ENCODE measurements around the gene COPRS. TPM values are rescaled to one million over a fixed set of nuclear protein-coding genes. Genes with fewer than 3 reads are reported as not detected.

COPRS gene
- total and polyA plus RNA-seq, 2 of the 13 experiments (the other 11 are each of a cell fraction or from before 2014, with no cell fraction given), result 22.7 to 93.8 TPM

DNA sequence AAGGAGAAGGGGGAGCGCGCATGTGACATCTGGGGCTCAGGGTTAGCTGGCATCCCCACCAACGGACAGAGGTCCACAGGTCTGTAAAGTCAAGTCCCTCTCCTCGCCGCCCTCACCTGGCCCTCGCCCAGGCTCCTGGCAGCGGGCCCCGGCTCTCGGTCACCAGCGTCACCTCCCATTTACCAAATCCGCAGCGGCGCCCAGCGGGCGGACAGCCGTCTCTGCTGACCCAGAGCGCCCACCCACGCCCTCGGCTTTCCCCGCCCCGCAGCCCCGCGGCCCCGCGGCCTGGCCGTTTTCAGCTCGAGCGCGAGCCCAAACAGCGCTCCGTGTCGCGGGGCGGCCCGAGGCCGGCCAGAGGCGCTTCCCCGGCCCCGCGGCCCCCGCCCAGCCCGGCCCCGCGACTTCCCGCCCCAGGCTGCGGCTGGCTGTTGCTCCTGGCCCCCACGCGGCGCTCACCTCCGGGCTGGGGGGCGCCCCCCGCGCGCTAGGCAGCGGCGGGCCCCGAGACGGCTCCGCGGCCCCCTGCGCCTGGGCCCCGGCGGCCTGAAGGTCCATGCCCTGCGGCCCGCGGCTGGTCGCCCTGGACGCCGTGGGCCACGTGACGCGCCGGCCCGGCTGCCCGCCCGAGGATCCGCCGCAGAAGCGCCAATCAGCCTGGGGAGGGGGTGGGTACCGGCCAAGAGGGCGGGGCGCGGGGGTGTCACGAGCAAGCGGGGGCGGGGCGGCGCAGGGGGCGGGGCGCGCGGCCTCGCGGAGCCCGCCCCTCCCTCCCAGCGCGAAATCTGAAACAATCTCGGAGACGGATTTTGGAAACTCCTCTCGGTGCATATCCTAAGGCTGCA, at the start of gene COPRS (continued):
- TF ChIP-seq ZNF749 (CRISPR knock-in tag; IDR thresholded peaks at IDR 0.05; ENCODE audit: borderline replicate concordance) (no peak), ZNF550 (CRISPR knock-in tag; IDR thresholded peaks at IDR 0.05; ENCODE audit: borderline replicate concordance) (no peak), ZBTB38 (CRISPR knock-in tag; IDR thresholded peaks at IDR 0.05) (no peak), POLR2A (IDR thresholded peaks at IDR 0.05; ENCODE audit: insufficient read depth in 1 of 2, low read depth in 2 of 2, low read length in 2 of 2) (peak in 1 of 2 experiments; percentile 67; a peak in 1 of 4 replicates), TAF1 (CRISPR knock-in tag; IDR thresholded peaks at IDR 0.05) (no peak), YEATS4 (CRISPR knock-in tag; IDR thresholded peaks at IDR 0.05; ENCODE audit: borderline replicate concordance) (peak; percentile 24; the same call in 1 of the 2 replicates), EED (CRISPR knock-in tag; IDR thresholded peaks at IDR 0.05) (no peak), RFX3 (CRISPR knock-in tag; IDR thresholded peaks at IDR 0.05) (no peak), ZNF282 (IDR thresholded peaks at IDR 0.05; ENCODE audit: partially characterized antibody) (no peak), KAT7 (CRISPR knock-in tag; IDR thresholded peaks at IDR 0.05; ENCODE audit: borderline replicate concordance) (0 out of 2 replicates have a peak, but pooled peaks have one; percentile 18), MTF2 (CRISPR knock-in tag; IDR thresholded peaks at IDR 0.05; ENCODE audit: borderline replicate concordance) (no peak), ZNF816 (CRISPR knock-in tag; IDR thresholded peaks at IDR 0.05; ENCODE audit: borderline replicate concordance) (no peak), ZNF234 (CRISPR knock-in tag; conservative IDR thresholded peaks at IDR 0.05) (no peak), ZNF350 (CRISPR knock-in tag; IDR thresholded peaks at IDR 0.05; ENCODE audit: borderline replicate concordance, low read depth) (0 out of 2 replicates have a peak, but pooled peaks have one; percentile 26), IKZF4 (CRISPR knock-in tag; IDR thresholded peaks at IDR 0.05; ENCODE audit: borderline replicate concordance, low read depth, not compliant biosample characterization) (no peak), PCBP2 (optimal IDR thresholded peaks at IDR 0.05; ENCODE audit: low read depth, low read length, poor library complexity, severe bottlenecking) (no peak), SIN3B (IDR thresholded peaks at IDR 0.05; ENCODE audit: low read length) (peak; percentile 84; the same call in 1 of the 2 replicates), ZNF30 (CRISPR knock-in tag; IDR thresholded peaks at IDR 0.05) (no peak), ZNF589 (CRISPR knock-in tag; conservative IDR thresholded peaks at IDR 0.05) (no peak), NFATC3 (CRISPR knock-in tag; IDR thresholded peaks at IDR 0.05) (no peak), ZNF83 (CRISPR knock-in tag; IDR thresholded peaks at IDR 0.05; ENCODE audit: borderline replicate concordance) (0 out of 2 replicates have a peak, but pooled peaks have one; percentile 27), ZNF468 (CRISPR knock-in tag; IDR thresholded peaks at IDR 0.05) (no peak)
- TF ChIP-seq, protein P1, sequence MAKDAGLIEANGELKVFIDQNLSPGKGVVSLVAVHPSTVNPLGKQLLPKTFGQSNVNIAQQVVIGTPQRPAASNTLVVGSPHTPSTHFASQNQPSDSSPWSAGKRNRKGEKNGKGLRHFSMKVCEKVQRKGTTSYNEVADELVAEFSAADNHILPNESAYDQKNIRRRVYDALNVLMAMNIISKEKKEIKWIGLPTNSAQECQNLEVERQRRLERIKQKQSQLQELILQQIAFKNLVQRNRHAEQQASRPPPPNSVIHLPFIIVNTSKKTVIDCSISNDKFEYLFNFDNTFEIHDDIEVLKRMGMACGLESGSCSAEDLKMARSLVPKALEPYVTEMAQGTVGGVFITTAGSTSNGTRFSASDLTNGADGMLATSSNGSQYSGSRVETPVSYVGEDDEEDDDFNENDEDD (CRISPR knock-in tag; IDR thresholded peaks at IDR 0.05; ENCODE audit: borderline replicate concordance), result peak; percentile 83; the same call in 1 of the 2 replicates
- TF ChIP-seq, protein P2, sequence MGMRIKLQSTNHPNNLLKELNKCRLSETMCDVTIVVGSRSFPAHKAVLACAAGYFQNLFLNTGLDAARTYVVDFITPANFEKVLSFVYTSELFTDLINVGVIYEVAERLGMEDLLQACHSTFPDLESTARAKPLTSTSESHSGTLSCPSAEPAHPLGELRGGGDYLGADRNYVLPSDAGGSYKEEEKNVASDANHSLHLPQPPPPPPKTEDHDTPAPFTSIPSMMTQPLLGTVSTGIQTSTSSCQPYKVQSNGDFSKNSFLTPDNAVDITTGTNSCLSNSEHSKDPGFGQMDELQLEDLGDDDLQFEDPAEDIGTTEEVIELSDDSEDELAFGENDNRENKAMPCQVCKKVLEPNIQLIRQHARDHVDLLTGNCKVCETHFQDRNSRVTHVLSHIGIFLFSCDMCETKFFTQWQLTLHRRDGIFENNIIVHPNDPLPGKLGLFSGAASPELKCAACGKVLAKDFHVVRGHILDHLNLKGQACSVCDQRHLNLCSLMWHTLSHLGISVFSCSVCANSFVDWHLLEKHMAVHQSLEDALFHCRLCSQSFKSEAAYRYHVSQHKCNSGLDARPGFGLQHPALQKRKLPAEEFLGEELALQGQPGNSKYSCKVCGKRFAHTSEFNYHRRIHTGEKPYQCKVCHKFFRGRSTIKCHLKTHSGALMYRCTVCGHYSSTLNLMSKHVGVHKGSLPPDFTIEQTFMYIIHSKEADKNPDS (CRISPR knock-in tag; IDR thresholded peaks at IDR 0.05), result no peak
- TF ChIP-seq, protein P3, sequence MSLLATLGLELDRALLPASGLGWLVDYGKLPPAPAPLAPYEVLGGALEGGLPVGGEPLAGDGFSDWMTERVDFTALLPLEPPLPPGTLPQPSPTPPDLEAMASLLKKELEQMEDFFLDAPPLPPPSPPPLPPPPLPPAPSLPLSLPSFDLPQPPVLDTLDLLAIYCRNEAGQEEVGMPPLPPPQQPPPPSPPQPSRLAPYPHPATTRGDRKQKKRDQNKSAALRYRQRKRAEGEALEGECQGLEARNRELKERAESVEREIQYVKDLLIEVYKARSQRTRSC (CRISPR knock-in tag; IDR thresholded peaks at IDR 0.05; ENCODE audit: low read depth), result no peak

All from HepG2 (cell line).